Left lung (tissue), 10 donors: ENCODE measurements around the gene GPC6. TPM values are rescaled to one million over a fixed set of nuclear protein-coding genes. Genes with fewer than 3 reads are reported as not detected.

Experiments
- ATAC-seq: fragments of 200-7000 bp; cut with Tn5 transposase; one replicate; pipeline ENCODE4 v1.9.1; 2020; ENCODE audit warnings: moderate library complexity
- DNase-seq, 4 donors: peaks; one replicate each; pipeline ENCODE4 v3.0.0-alpha.2; 2013 to 2020
- H3K27ac ChIP-seq, 2 donors: fragments of 200-600 bp; sonication (generic) in 1 of 2; one replicate each; pipeline versions ENCODE4 v1.5.0 to v1.8.0; 2020 to 2021
- H3K27me3 ChIP-seq, 2 donors: fragments of 200-600 bp; sonication (generic) in 1 of 2; one replicate each; pipeline versions ENCODE4 v1.5.0 to v1.8.0; 2020 to 2021
- H3K36me3 ChIP-seq, 2 donors: fragments of 200-600 bp; sonication (generic) in 1 of 2; one replicate each; pipeline versions ENCODE4 v1.5.0 to v1.8.0; 2020 to 2021
- H3K4me1 ChIP-seq, 2 donors: fragments of 200-600 bp; one replicate each; pipeline ENCODE4 v1.8.0; 2021
- H3K4me3 ChIP-seq, 2 donors: fragments of 200-600 bp; sonication (generic) in 1 of 2; one replicate each; pipeline versions ENCODE4 v1.5.0 to v1.8.0; 2020 to 2021; ENCODE audit warnings: mild to moderate bottlenecking in 1 of 2
- H3K9me3 ChIP-seq, 2 donors: fragments of 200-600 bp; sonication (generic) in 1 of 2; one replicate each; pipeline versions ENCODE4 v1.5.0 to v1.8.0; 2020 to 2021
- CTCF ChIP-seq, 2 donors: fragments of 200-600 bp; sonication (generic) in 1 of 2; IDR thresholded peaks; one replicate each; pipeline versions ENCODE4 v1.5.0 to v1.8.0; 2021; ENCODE audit warnings: antibody characterized with exemption in 2 of 2
- intact Hi-C, 2 donors: fragments of 100-400 bp; cut with DNase I; formaldehyde crosslinking; loops; one replicate each; pipeline versions ENCODE4 v1.11.2 to v1.14.2; 2022
- polyA plus RNA-seq, 6 donors: library from polyadenylated mRNA; unstranded; fragments of 120-200 nt; gene quantifications; one replicate each; pipeline ENCODE4 v1.2.1, GENCODE V29; 2013; ENCODE audit not compliant: insufficient read length in 6 of 6
- total RNA-seq, 2 donors: library from RNA; stranded (reverse); fragmentation: NEBNext Ultra II Directional; extraction: Animal tissue kit (Norgen Biotek cat#: 25700); gene quantifications; one replicate each; pipeline ENCODE4 v1.2.1, GENCODE V29; 2021
- donor health status: DM: no; HTN: yes; CAD: no.
- donor health status: DM: no; HTN: no; CAD: no.

The GPC6 gene
- total and polyA plus RNA-seq, 8 donors = 9.6 to 25.8 (median 21.1) TPM

DNA sequence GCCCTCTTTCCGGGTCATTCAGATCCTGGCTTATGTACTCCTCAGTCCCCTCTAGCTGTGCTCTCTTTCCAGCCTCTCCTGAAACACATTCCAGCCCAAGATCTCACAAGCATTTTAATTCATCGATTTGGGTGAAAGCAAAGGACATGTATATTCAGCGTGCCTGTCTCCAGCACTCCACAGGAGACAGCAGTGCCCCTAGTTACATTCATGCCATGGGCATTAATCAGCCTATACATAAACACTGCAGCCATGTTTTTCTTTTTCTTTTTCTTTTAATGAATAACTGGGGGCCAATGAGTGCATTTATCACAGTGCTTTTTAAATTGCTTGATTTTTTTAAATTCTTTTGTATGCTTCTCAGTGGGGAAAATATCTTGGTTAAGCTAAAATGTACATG, 1053.7 kb downstream of the GPC6 start:
- Histone ChIP-seq H3K4me1 (no peaks in the 10 kb centered on the region), H3K36me3 (no peaks in the 10 kb centered on the region), H3K27ac (no peak overlapping the region), H3K4me3 (no peak overlapping the region), H3K9me3 (peaks cover 0 to 18% of the 10 kb centered on the region in 2 donors), H3K27me3 (no peaks in the 10 kb centered on the region)
- no peak for TF ChIP-seq CTCF (IDR thresholded peaks at IDR 0.05)
- intact Hi-C loops = no loop called here
- ATAC-seq (no peak), DNase-seq (no peak)

- intact Hi-C loops = no loop called here
Measured at GRCh38 chr13:94280845-94281244, 1054.2 kb downstream of the GPC6 start.

GRCh38 chr13:94286581-94286980, 1060.0 kb downstream of the GPC6 start:
- H3K27ac ChIP-seq = no peak overlapping the region
- H3K9me3 ChIP-seq = peaks cover 0 to 3% of the 10 kb centered on the region in 2 donors
- no peak for DNase-seq
- no peak for ATAC-seq
- H3K4me3 ChIP-seq = no peak overlapping the region
- no peaks in the 10 kb centered on the region for H3K36me3 ChIP-seq
- no peak for TF ChIP-seq CTCF (IDR thresholded peaks at IDR 0.05)
- H3K4me1 ChIP-seq = no peaks in the 10 kb centered on the region
- no peaks in the 10 kb centered on the region for H3K27me3 ChIP-seq
- intact Hi-C loops = no loop called here

More at GRCh38 chr13:94280845-94281244, 1054.2 kb downstream of the GPC6 start:
- no peak for ATAC-seq
- H3K4me1 ChIP-seq = no peaks in the 10 kb centered on the region
- H3K27ac ChIP-seq = no peak overlapping the region
- H3K9me3 ChIP-seq = peaks cover 0 to 18% of the 10 kb centered on the region in 2 donors
- no peaks in the 10 kb centered on the region for H3K36me3 ChIP-seq
- no peaks in the 10 kb centered on the region for H3K27me3 ChIP-seq
- no peak for DNase-seq
- no peak overlapping the region for H3K4me3 ChIP-seq
- no peak for TF ChIP-seq CTCF (IDR thresholded peaks at IDR 0.05)

DNA sequence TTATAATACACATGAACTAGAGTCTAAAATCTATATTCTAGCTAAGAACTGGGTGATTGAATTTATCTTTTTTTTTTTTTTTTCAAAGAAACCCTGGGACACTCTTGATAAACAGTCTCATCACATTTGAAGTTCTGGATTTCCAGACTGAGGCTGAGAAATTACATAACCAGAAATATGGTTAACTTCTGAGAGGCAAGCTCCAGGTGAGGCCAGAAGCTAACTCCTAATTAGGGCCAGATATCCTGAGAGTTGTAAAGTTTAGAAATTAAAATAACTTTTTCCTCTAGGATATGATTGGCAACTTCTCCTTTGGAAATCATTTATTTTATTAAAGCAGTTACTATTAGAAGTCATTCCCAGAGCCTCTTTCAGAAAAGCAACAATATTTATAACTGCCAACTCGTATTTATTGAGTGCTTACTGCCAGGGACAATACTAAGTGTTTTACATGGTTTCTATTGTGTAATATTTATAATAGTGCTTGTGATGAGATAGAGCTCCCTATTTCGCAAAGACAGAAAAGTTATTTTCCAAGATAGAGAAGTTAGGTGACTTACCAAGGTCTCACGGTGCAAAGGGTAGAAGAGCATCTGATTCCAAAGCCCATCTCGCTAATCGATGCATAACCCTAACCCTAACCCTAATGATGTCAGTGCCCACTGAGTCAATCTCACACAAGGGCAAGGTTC, 1065.2 kb downstream of the GPC6 start:
- Histone ChIP-seq H3K9me3 (no peaks in the 10 kb centered on the region), H3K36me3 (no peaks in the 10 kb centered on the region), H3K4me1 (no peaks in the 10 kb centered on the region), H3K27ac (no peak overlapping the region), H3K4me3 (no peak overlapping the region), H3K27me3 (no peaks in the 10 kb centered on the region)
- intact Hi-C loops = no loop called here
- DNase-seq (no peak), ATAC-seq (no peak)
- no peak for TF ChIP-seq CTCF (IDR thresholded peaks at IDR 0.05)

DNA sequence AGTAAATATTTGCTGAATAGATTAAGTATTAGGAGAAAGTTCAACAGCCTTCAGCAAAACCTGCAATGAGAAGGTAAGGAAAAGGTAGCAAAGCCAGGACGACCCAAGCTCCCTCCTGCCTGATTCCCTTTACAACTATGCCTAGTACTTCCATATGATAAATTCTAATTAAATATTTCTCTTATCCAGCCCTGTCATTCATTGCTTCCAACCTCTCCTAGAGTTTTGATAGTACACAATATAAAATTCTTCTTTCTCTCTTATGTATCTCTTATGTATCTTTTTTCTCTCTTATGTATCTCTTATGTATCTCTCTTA, 1065.7 kb downstream of the GPC6 start:
- Histone ChIP-seq H3K4me1 (no peaks in the 10 kb centered on the region), H3K36me3 (no peaks in the 10 kb centered on the region), H3K27me3 (no peaks in the 10 kb centered on the region), H3K9me3 (no peaks in the 10 kb centered on the region), H3K4me3 (no peak overlapping the region), H3K27ac (no peak overlapping the region)
- no peak for DNase-seq
- no peak for ATAC-seq
- intact Hi-C loops = no loop called here
- TF ChIP-seq CTCF (IDR thresholded peaks at IDR 0.05) = no peak
